GM18511 (cell line): ENCODE measurements around the gene MYO1D.
"Not testable (repeated sequence)": the region's sequence is repeated elsewhere in the genome, so short reads cannot be mapped to it uniquely, and the experiment has no call there.

ENCODE experiments used
- ATAC-seq: cut with Tn5 transposase; IDR thresholded peaks from one replicate; pipeline ENCODE4 v1.9.1; 2021; ENCODE audit warnings: mild to moderate bottlenecking, moderate library complexity; ENCODE audit not compliant: unreplicated experiment

Gene MYO1D

GRCh38 chr17:32821987-32822934 is 54.7 kb downstream of the MYO1D start:
- not testable (repeated sequence) for ATAC-seq

GRCh38 chr17:32820440-32820839 is 56.5 kb downstream of the MYO1D start:
- ATAC-seq, result no peak

DNA sequence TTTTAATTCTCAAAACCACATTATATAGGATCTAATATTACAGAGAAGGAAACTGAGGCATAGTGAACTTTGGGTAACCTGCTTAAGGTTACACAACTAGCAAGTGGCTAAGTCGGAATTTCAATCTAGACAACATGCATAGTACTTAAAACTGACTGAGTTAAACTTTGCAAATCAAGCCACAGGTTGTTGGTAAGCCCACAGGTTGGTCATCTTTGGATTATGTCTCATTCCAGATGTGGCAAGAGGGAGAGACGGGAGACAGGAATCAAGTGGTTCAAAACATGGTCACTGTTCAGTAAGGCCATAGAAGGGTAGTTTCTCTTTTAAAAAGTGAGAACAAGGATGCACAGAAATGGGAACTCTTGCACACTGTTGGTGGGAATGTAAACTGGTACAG is 57.1 kb downstream of the MYO1D start:
- no peak for ATAC-seq

DNA sequence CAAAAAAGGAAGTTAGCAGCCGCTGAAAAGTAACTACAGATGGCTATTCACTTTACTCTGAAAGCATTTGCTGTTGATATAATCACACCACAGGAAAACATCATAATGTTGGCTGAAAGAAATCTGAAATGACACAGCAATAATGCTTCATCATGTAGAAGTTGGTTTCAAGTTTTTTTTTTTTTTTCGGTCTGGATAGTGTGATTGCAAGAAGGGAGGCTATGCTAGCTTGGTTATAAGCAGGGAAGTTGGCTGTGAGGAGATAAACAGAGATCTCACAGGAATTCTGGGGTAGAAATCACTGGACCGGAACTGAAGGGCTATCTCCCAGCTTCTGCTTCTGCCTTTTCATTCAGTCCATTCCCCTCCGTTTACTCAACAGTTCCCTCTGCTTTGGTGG is 57.9 kb downstream of the MYO1D start:
- ATAC-seq, result no peak

DNA sequence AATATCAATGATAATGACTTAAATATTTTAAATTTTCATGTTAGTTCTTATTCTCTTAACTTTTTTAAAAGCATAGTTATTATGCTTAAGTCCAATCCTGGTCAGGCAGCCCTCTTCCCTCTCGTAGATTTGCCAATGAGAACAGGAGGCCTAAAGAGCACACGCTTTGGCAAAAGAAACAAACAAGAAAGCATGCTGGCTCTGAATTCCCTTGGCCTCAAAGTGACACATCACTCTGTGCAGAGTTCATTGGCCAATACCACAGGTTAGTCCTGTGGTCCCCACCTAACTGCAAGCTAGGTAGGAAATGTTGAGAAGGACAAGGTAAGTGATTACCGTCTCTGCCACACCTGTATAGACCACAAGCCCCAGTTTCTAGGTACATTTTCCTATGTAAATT is 61.5 kb downstream of the MYO1D start:
- no peak for ATAC-seq

GRCh38 chr17:32814836-32815235 is 62.1 kb downstream of the MYO1D start:
- ATAC-seq, result no peak

DNA sequence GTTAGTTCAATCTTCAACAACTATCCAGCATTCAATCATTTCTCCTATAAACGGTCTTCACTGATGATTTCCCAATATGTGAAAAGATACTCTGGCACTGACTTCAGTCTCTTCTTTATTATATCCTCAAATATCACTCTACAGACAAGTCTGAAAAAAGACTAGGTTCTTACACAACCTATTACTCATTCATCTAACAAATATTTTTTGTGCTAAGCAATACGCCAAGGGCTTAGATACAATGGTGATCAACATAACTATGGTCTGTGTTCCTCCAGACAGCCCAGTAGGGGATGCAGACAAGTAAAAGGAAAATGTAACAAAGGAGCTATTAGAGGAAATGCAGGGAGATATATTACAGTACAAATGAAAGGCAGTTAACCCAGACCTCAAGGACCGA is 63.9 kb downstream of the MYO1D start:
- ATAC-seq, result no peak

- no peak for ATAC-seq
These were observed 66.2 kb downstream of the MYO1D start for GRCh38 chr17:32810690-32811089.

DNA sequence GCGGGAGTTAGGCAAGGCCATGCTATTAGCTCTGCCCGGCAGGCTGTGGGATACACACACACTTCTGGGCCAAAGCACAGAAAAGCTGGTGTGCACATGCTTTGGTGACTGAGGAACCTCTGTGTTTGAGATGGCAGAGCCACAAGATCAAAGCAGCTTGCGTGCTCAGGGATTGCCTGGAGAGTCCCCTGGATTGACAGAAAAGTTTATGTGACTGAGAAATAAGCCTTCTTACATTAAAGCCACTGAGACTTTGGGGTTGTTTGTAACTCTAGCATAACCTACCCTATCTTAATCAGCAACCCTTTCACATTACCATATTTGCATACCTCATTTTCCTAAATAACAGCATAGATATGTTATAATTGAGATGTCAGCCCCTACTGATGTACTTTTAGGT is 69.3 kb downstream of the MYO1D start:
- no peak for ATAC-seq

GRCh38 chr17:32806646-32807045 is 70.3 kb downstream of the MYO1D start:
- ATAC-seq, result no peak

- no peak for ATAC-seq
These were observed 71.6 kb downstream of the MYO1D start for GRCh38 chr17:32805029-32805976.

- ATAC-seq, result no peak
These were observed 73.4 kb downstream of the MYO1D start for GRCh38 chr17:32803544-32803943.

DNA sequence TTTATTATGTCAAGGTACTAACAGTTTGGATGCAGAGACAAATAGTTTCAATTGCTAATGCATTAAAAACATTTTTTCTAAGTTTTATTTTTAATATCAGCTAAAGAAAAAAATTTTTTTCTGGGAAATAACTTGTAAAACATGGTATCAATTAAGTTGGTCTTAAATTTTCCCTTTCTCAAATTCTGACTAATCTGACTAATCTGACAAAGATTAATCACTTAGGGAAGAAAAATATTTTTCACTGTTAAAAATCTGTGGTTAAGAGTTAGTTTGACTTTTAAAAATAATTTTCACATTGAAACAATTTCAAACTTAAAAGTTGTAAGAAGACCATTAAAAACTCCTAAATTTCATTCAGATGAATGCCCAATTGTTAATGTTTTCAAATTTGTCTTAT is 74.6 kb downstream of the MYO1D start:
- no peak for ATAC-seq

- no peak for ATAC-seq
These were observed 75.3 kb downstream of the MYO1D start for GRCh38 chr17:32801641-32802040.

DNA sequence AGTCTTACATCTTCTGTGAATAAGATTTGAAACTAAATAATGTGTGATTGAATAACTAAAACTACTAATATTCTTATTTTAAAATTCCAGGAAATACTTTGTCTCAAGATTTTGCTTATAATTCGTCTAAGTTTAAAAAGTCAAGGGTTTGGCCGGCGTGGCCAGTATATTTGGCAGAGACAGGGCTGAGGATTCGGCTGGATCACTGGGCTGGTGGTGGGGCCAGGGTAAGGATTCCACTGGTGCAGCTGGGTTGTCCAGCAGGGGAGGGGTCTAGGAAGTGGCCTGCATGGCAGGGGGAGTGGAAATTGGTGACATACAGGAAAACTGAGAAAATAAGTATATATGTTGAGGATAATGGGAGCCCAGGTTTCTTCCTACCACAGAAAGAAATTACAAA is 75.7 kb downstream of the MYO1D start:
- ATAC-seq, result no peak

GRCh38 chr17:32798938-32799337 is 78.0 kb downstream of the MYO1D start:
- no peak for ATAC-seq

GRCh38 chr17:32795339-32795979 is 81.5 kb downstream of the MYO1D start:
- ATAC-seq, result no peak

- no peak for ATAC-seq
These were observed 82.2 kb downstream of the MYO1D start for GRCh38 chr17:32794533-32795246.

- no peak for ATAC-seq
These were observed 83.1 kb downstream of the MYO1D start for GRCh38 chr17:32793841-32794240.

GRCh38 chr17:32792207-32792606 is 84.7 kb downstream of the MYO1D start:
- ATAC-seq, result no peak

- no peak for ATAC-seq
These were observed 90.8 kb downstream of the MYO1D start for GRCh38 chr17:32786169-32786568.
